Activated CD4-positive, CD25-positive, alpha-beta regulatory T cell treated with anti-CD3 and anti-CD28 coated beads, Interleukin-2, amount 50 U/mL, for 16 hours (primary cell): ENCODE measurements around the gene CACNB2.

Experiments
- DNase-seq: peaks from one replicate; pipeline ENCODE4 v3.0.0-alpha.2; 2020; ENCODE audit warnings: low read depth, low spot score

CACNB2 gene

GRCh38 chr10:18290651-18291313 is 150.6 kb downstream of the CACNB2 start:
- no peak for DNase-seq

- no peak for DNase-seq
Observed at GRCh38 chr10:18293536-18294510, 153.6 kb downstream of the CACNB2 start.

GRCh38 chr10:18294633-18295032 is 154.4 kb downstream of the CACNB2 start:
- DNase-seq: no peak

- no peak for DNase-seq
Observed at GRCh38 chr10:18297659-18298058, 157.4 kb downstream of the CACNB2 start.

- no peak for DNase-seq
Observed at GRCh38 chr10:18298256-18298655, 158.0 kb downstream of the CACNB2 start.

GRCh38 chr10:18303851-18304801 is 163.9 kb downstream of the CACNB2 start:
- DNase-seq: no peak

GRCh38 chr10:18306031-18306430 is 165.8 kb downstream of the CACNB2 start:
- no peak for DNase-seq

GRCh38 chr10:18308600-18308999 is 168.4 kb downstream of the CACNB2 start:
- no peak for DNase-seq

- no peak for DNase-seq
Observed at GRCh38 chr10:18310761-18311160, 170.5 kb downstream of the CACNB2 start.

- no peak for DNase-seq
Observed at GRCh38 chr10:18312374-18313139, 172.3 kb downstream of the CACNB2 start.

- no peak for DNase-seq
Observed at GRCh38 chr10:18313140-18313530, 172.9 kb downstream of the CACNB2 start.

- no peak for DNase-seq
Observed at GRCh38 chr10:18313626-18314025, 173.4 kb downstream of the CACNB2 start.

GRCh38 chr10:18319628-18320027 is 179.4 kb downstream of the CACNB2 start:
- no peak for DNase-seq

- no peak for DNase-seq
Observed at GRCh38 chr10:18321371-18321770, 181.1 kb downstream of the CACNB2 start.

- no peak for DNase-seq
Observed at GRCh38 chr10:18323916-18324315, 183.7 kb downstream of the CACNB2 start.

- DNase-seq: no peak
Observed at GRCh38 chr10:18325410-18325809, 185.2 kb downstream of the CACNB2 start.

GRCh38 chr10:18325889-18326531 is 185.8 kb downstream of the CACNB2 start:
- no peak for DNase-seq

GRCh38 chr10:18328941-18329340 is 188.7 kb downstream of the CACNB2 start:
- DNase-seq: no peak

GRCh38 chr10:18332048-18332447 is 191.8 kb downstream of the CACNB2 start:
- DNase-seq: no peak

- no peak for DNase-seq
Observed at GRCh38 chr10:18332484-18332883, 192.3 kb downstream of the CACNB2 start.
